WTC11 (cell line): ENCODE data around the gene INTU. TPM values are rescaled to one million over a fixed set of nuclear protein-coding genes. Genes with fewer than 3 reads are reported as not detected.
A peak's percentile ranks its signal among the peaks of the same experiment; 100 is the strongest.

ENCODE experiments used
- ATF6 ChIP-seq: sonication (generic); formaldehyde crosslinking; IDR thresholded peaks from 2 replicates; pipeline ENCODE4 v1.8.1; 2023; ENCODE audit warnings: mild to moderate bottlenecking, missing genetic modification reagents
- CREM ChIP-seq: sonication (generic); formaldehyde crosslinking; IDR thresholded peaks from 2 replicates; pipeline ENCODE4 v1.8.1; 2022; ENCODE audit warnings: mild to moderate bottlenecking, missing genetic modification reagents, moderate library complexity
- E2F4 ChIP-seq: sonication (generic); formaldehyde crosslinking; IDR thresholded peaks from 2 replicates; pipeline ENCODE4 v1.8.1; 2022; ENCODE audit warnings: low read depth, mild to moderate bottlenecking, moderate library complexity, missing genetic modification reagents, borderline replicate concordance
- EMX1 ChIP-seq: fragments of 250-450 bp; sonication (Bioruptor Pico); IDR thresholded peaks from 2 replicates; pipeline ENCODE4 v1.8.0; 2021; ENCODE audit warnings: mild to moderate bottlenecking
- ETV6 ChIP-seq: sonication (generic); formaldehyde crosslinking; IDR thresholded peaks from 2 replicates; pipeline ENCODE4 v1.8.1; 2022; ENCODE audit warnings: mild to moderate bottlenecking, missing genetic modification reagents
- FOXJ3 ChIP-seq: sonication (generic); formaldehyde crosslinking; IDR thresholded peaks from 2 replicates; pipeline ENCODE4 v1.9.0; 2021; ENCODE audit warnings: missing genetic modification reagents, mild to moderate bottlenecking, borderline replicate concordance
- GTF2I ChIP-seq: fragments of 250-450 bp; sonication (Bioruptor Pico); conservative IDR thresholded peaks from 2 replicates; pipeline ENCODE4 v1.4.0; 2021; ENCODE audit warnings: mild to moderate bottlenecking
- JUN ChIP-seq: sonication (generic); formaldehyde crosslinking; IDR thresholded peaks from 2 replicates; pipeline ENCODE4 v1.8.0; 2023; ENCODE audit warnings: mild to moderate bottlenecking, missing genetic modification reagents
- KAT7 ChIP-seq: sonication (generic); formaldehyde crosslinking; IDR thresholded peaks from 2 replicates; pipeline ENCODE4 v1.8.1; 2023; ENCODE audit warnings: missing genetic modification reagents, mild to moderate bottlenecking, borderline replicate concordance
- MLX ChIP-seq: sonication (generic); formaldehyde crosslinking; IDR thresholded peaks from 2 replicates; pipeline ENCODE4 v1.8.1; 2023; ENCODE audit warnings: mild to moderate bottlenecking, missing genetic modification reagents, moderate library complexity
- NFYB ChIP-seq: sonication (generic); formaldehyde crosslinking; conservative IDR thresholded peaks from 2 replicates; pipeline ENCODE4 v1.8.0; 2022; ENCODE audit warnings: low read depth, missing genetic modification reagents
- NR2C2 ChIP-seq: sonication (generic); formaldehyde crosslinking; IDR thresholded peaks from 2 replicates; pipeline ENCODE4 v1.8.0; 2022; ENCODE audit warnings: mild to moderate bottlenecking, missing genetic modification reagents
- OVOL2 ChIP-seq: fragments of 250-450 bp; sonication (Bioruptor Pico); IDR thresholded peaks from 2 replicates; pipeline ENCODE4 v1.9.0; 2021; ENCODE audit warnings: mild to moderate bottlenecking, borderline replicate concordance
- PREB ChIP-seq: sonication (generic); formaldehyde crosslinking; IDR thresholded peaks from 2 replicates; pipeline ENCODE4 v1.8.1; 2022; ENCODE audit warnings: mild to moderate bottlenecking, missing genetic modification reagents, moderate library complexity, borderline replicate concordance
- RELA ChIP-seq: sonication (generic); formaldehyde crosslinking; IDR thresholded peaks from 2 replicates; pipeline ENCODE4 v1.8.1; 2022; ENCODE audit warnings: missing genetic modification reagents, mild to moderate bottlenecking, borderline replicate concordance
- SP1 ChIP-seq: sonication (generic); formaldehyde crosslinking; conservative IDR thresholded peaks from 2 replicates; pipeline ENCODE4 v1.8.1; 2022; ENCODE audit warnings: missing genetic modification reagents
- STAT6 ChIP-seq: sonication (generic); formaldehyde crosslinking; conservative IDR thresholded peaks from 2 replicates; pipeline ENCODE4 v1.8.1; 2023; ENCODE audit warnings: mild to moderate bottlenecking, low read depth, missing genetic modification reagents, moderate library complexity
- TEAD1 ChIP-seq: sonication (generic); formaldehyde crosslinking; IDR thresholded peaks from 2 replicates; pipeline ENCODE4 v1.8.0; 2022; ENCODE audit warnings: mild to moderate bottlenecking, missing genetic modification reagents
- TEAD4 ChIP-seq: sonication (generic); formaldehyde crosslinking; IDR thresholded peaks from 2 replicates; pipeline ENCODE4 v1.8.0; 2022; ENCODE audit warnings: mild to moderate bottlenecking, missing genetic modification reagents
- TP53 ChIP-seq: sonication (generic); formaldehyde crosslinking; IDR thresholded peaks from 2 replicates; pipeline ENCODE4 v1.8.1; 2023; ENCODE audit warnings: mild to moderate bottlenecking, missing genetic modification reagents
- USF1 ChIP-seq: sonication (generic); formaldehyde crosslinking; IDR thresholded peaks from 2 replicates; pipeline ENCODE4 v1.8.0; 2022; ENCODE audit warnings: mild to moderate bottlenecking, missing genetic modification reagents
- ZMAT4 ChIP-seq: fragments of 250-450 bp; sonication (Bioruptor Pico); IDR thresholded peaks from 2 replicates; pipeline ENCODE4 v1.9.0; 2021; ENCODE audit warnings: mild to moderate bottlenecking
- ZNF121 ChIP-seq: sonication (generic); formaldehyde crosslinking; IDR thresholded peaks from 2 replicates; pipeline ENCODE4 v1.8.0; 2023; ENCODE audit warnings: missing genetic modification reagents
- ZNF138 ChIP-seq: sonication (generic); formaldehyde crosslinking; conservative IDR thresholded peaks from 2 replicates; pipeline ENCODE4 v1.8.1; 2022; ENCODE audit warnings: mild to moderate bottlenecking, moderate library complexity, missing genetic modification reagents
- ZNF281 ChIP-seq: sonication (generic); formaldehyde crosslinking; IDR thresholded peaks from 2 replicates; pipeline ENCODE4 v1.8.0; 2023; ENCODE audit warnings: mild to moderate bottlenecking, missing genetic modification reagents
- ZNF317 ChIP-seq: sonication (generic); formaldehyde crosslinking; IDR thresholded peaks from 2 replicates; pipeline ENCODE4 v1.8.1; 2023; ENCODE audit warnings: low read depth, mild to moderate bottlenecking, moderate library complexity, missing genetic modification reagents, borderline replicate concordance
- ZNF416 ChIP-seq: fragments of 250-450 bp; sonication (Bioruptor Pico); IDR thresholded peaks from 2 replicates; pipeline ENCODE4 v1.9.0; 2021; ENCODE audit warnings: mild to moderate bottlenecking, inconsistent platforms
- total RNA-seq: library from RNA; stranded (reverse); gene quantifications from 3 replicates; pipeline ENCODE4 v1.2.3, GENCODE V29; 2021

Gene INTU
- total RNA-seq, 1 experiment from 2014 or later, result 15.0 TPM

- TF ChIP-seq CREM (CRISPR knock-in tag) (no peak; the same call in 1 of the 2 replicates), TEAD1 (CRISPR knock-in tag) (no peak; the same call in 1 of the 2 replicates), USF1 (CRISPR knock-in tag) (peak; percentile 26; the same call in 1 of the 2 replicates), SP1 (CRISPR knock-in tag) (no peak; the same call in none of the 2 replicates), KAT7 (CRISPR knock-in tag) (peak; percentile 93), RELA (CRISPR knock-in tag) (no peak), E2F4 (CRISPR knock-in tag) (peak; percentile 26; the same call in 1 of the 2 replicates), ZMAT4 (CRISPR knock-in tag) (no peak), EMX1 (no peak), STAT6 (CRISPR knock-in tag) (no peak), ZNF138 (CRISPR knock-in tag) (0 out of 2 replicates have a peak, but pooled peaks have one; percentile 20), ATF6 (0 out of 2 replicates have a peak, but pooled peaks have one; percentile 23), PREB (no peak), ZNF121 (CRISPR knock-in tag) (no peak), ZNF281 (CRISPR knock-in tag) (no peak), MLX (CRISPR knock-in tag) (no peak), TEAD4 (CRISPR knock-in tag) (0 out of 2 replicates have a peak, but pooled peaks have one; percentile 45), FOXJ3 (CRISPR knock-in tag) (no peak), ZNF317 (CRISPR knock-in tag) (no peak), NFYB (CRISPR knock-in tag) (no peak; the same call in 1 of the 2 replicates), JUN (CRISPR knock-in tag) (no peak; the same call in 1 of the 2 replicates), OVOL2 (no peak), ZNF416 (no peak), GTF2I (CRISPR knock-in tag) (no peak), TP53 (CRISPR knock-in tag) (no peak), NR2C2 (CRISPR knock-in tag) (no peak), ETV6 (CRISPR knock-in tag) (0 out of 2 replicates have a peak, but pooled peaks have one; percentile 24)
These were observed 9.6 kb upstream of the INTU start (continued) for GRCh38 chr4:127622921-127623796.
